PC-3 (cell line): ENCODE results near the gene MGAT4A. TPM values are rescaled to one million over a fixed set of nuclear protein-coding genes. Genes with fewer than 3 reads are reported as not detected.

Source experiments
- ATAC-seq: fragments of 200-7000 bp; cut with Tn5 transposase; 2 replicates; pipeline ENCODE4 v1.9.1; 2020; ENCODE audit warnings: mild to moderate bottlenecking, moderate library complexity
- BruUV-seq: library from RNA; stranded (reverse); fragments of 400-500 nt; replicated peaks from 2 replicates; lab custom pipeline; 2021; lab: Mats Ljungman, UMichigan
- CTCF ChIA-PET: fragments of 300-600 bp; sonication (Branson Sonifier 250); formaldehyde crosslinking; loops from one replicate; lab custom pipeline; 2022; ENCODE audit warnings: antibody characterized with exemption; lab: Charles Lee
- POLR2A ChIA-PET: fragments of 300-600 bp; sonication (Branson Sonifier 250); formaldehyde crosslinking; loops from one replicate; lab custom pipeline; 2022; ENCODE audit warnings: antibody characterized with exemption; ENCODE audit not compliant: unreplicated experiment; lab: Charles Lee
- DNase-seq: peaks from one replicate; pipeline ENCODE4 v3.0.0-alpha.2; 2015
- H2AFZ ChIP-seq: fragments of 300-600 bp; sonication (generic); 2 replicates; pipeline ENCODE4 v1.6.0; 2016; ENCODE audit warnings: antibody characterized with exemption, low read length
- H3F3A ChIP-seq: fragments of 300-600 bp; sonication (generic); one replicate; pipeline ENCODE4 v1.6.0; 2017; ENCODE audit warnings: antibody characterized with exemption, low read length, control low read depth, mild to moderate bottlenecking; ENCODE audit not compliant: unreplicated experiment
- H3K27ac ChIP-seq: fragments of 300-600 bp; sonication (generic); 2 replicates; pipeline ENCODE4 v1.5.1; 2016; ENCODE audit warnings: mild to moderate bottlenecking, low read length
- H3K27me3 ChIP-seq: fragments of 300-600 bp; sonication (generic); 2 replicates; pipeline ENCODE4 v1.6.1; 2016; ENCODE audit warnings: low read length, mixed read lengths
- H3K36me3 ChIP-seq: fragments of 300-600 bp; sonication (generic); 2 replicates; pipeline ENCODE4 v1.6.1; 2016; ENCODE audit warnings: low read depth, mixed run types, low read length, mixed read lengths
- H3K4me1 ChIP-seq: fragments of 300-600 bp; sonication (generic); 2 replicates; pipeline ENCODE4 v1.5.1; 2016; ENCODE audit warnings: low read length; ENCODE audit not compliant: insufficient read depth
- H3K4me2 ChIP-seq: fragments of 300-600 bp; sonication (generic); 2 replicates; pipeline ENCODE4 v1.6.0; 2016; ENCODE audit warnings: low read length
- H3K4me3 ChIP-seq: fragments of 300-600 bp; sonication (generic); 2 replicates; pipeline ENCODE4 v1.5.1; 2016; ENCODE audit warnings: mild to moderate bottlenecking, low read length, mixed read lengths
- H3K79me2 ChIP-seq: fragments of 300-600 bp; sonication (generic); 2 replicates; pipeline ENCODE4 v1.6.1; 2017; ENCODE audit warnings: low read length, mixed read lengths
- H3K9ac ChIP-seq: fragments of 300-600 bp; sonication (generic); 2 replicates; pipeline ENCODE4 v1.6.0; 2016; ENCODE audit warnings: mild to moderate bottlenecking, low read length
- H3K9me2 ChIP-seq: fragments of 300-600 bp; sonication (generic); replicated peaks from 2 replicates; pipeline ENCODE4 v1.6.1; 2016; ENCODE audit warnings: mixed run types, low read length, mixed read lengths
- H3K9me3 ChIP-seq: fragments of 300-600 bp; sonication (generic); 2 replicates; pipeline ENCODE4 v1.6.1; 2016; ENCODE audit warnings: low read length, mixed read lengths
- H4K20me1 ChIP-seq: fragments of 300-600 bp; sonication (generic); 2 replicates; pipeline ENCODE4 v1.6.1; 2016; ENCODE audit warnings: low read length, mixed read lengths
- CTCF ChIP-seq: fragments of 300-600 bp; sonication (generic); conservative IDR thresholded peaks from 2 replicates; pipeline ENCODE4 v1.5.1; 2017; ENCODE audit warnings: antibody characterized with exemption, low read depth, mild to moderate bottlenecking, low read length
- EZH2 ChIP-seq: fragments of 300-600 bp; sonication (generic); IDR thresholded peaks from one replicate; pipeline ENCODE4 v1.6.1; 2017; ENCODE audit warnings: antibody characterized with exemption, mild to moderate bottlenecking, low read length; ENCODE audit not compliant: unreplicated experiment
- EZH2phosphoT487 ChIP-seq: fragments of 300-600 bp; sonication (generic); IDR thresholded peaks from 2 replicates; pipeline ENCODE4 v1.6.1; 2018; ENCODE audit warnings: mild to moderate bottlenecking, antibody characterized with exemption, low read length, borderline replicate concordance
- intact Hi-C: fragments of 100-400 bp; cut with micrococcal nuclease; formaldehyde crosslinking; loops from 2 replicates; pipeline ENCODE4 v1.9.0; 2023
- total RNA-seq: library from RNA; depleted of rRNA; stranded (reverse); fragments of >200 nt; gene quantifications from 2 replicates; pipeline ENCODE4 v1.2.3, GENCODE V29; 2014

The MGAT4A gene
- total RNA-seq, 1 experiment from 2014 or later, result 6.1 TPM

DNA sequence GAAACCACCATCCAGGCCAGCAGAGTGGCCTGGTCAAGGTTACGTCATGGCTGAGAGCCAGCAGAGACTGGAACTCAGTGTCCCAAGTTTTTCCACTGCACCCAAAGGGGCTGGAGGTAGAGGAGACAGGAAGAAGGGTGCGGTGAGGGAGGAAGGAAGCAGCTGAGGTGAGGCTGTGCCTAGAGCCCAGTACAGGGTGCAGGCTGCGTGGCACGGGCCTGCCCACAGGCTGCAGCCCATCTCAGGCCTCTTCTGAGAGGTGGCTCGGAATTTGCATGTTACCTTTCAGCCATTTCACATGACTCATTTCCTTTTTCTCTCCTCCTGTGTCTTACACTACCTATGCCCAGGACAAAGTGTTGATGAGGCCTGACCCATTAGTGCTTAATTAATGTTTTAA, 13.7 kb upstream of the MGAT4A start:
- H3K9me2 ChIP-seq, result no peaks in the 10 kb centered on the region
- H3K9ac ChIP-seq, result no peak overlapping the region
- H3K27me3 ChIP-seq, result no peaks in the 10 kb centered on the region
- BruUV-seq, result no TSS peak
- H3K36me3 ChIP-seq, result no peaks in the 10 kb centered on the region
- ChIA-PET CTCF (no interaction called here), POLR2A (no interaction called here)
- no peak overlapping the region for H2AFZ ChIP-seq
- H3K4me2 ChIP-seq, result no peak overlapping the region
- no peak for TF ChIP-seq EZH2
- TF ChIP-seq CTCF, result no peak
- TF ChIP-seq EZH2phosphoT487, result no peak
- H3K27ac ChIP-seq, result no peak overlapping the region
- no peaks in the 10 kb centered on the region for H4K20me1 ChIP-seq
- peaks cover 5% of the 10 kb centered on the region; the same call in 1 of the 2 replicates for H3K4me1 ChIP-seq
- H3K79me2 ChIP-seq, result no peaks in the 10 kb centered on the region
- DNase-seq, result no peak
- no peak for ATAC-seq
- no peaks in the 10 kb centered on the region for H3K9me3 ChIP-seq
- no peaks in the 10 kb centered on the region for H3F3A ChIP-seq
- H3K4me3 ChIP-seq, result no peak overlapping the region
- intact Hi-C loops, result no loop called here

DNA sequence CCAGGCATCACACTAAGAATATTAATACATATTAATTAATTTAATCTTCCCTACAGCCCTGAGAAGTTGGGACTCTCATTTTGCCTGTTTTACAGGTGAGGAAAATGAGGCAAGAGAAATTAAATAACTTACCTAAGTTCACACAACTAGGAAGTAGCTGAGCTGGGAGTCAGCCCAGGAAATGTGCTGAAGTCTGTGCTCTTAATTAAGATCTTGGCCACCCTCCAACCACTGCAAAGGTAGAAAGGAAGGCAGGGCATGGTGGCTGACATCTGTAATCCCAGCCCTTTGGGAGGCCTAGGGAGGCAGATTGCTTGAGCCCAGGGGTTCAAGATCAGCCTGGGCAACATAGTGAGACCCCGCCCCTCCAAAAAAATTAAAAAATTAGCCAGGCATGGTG, 12.9 kb upstream of the MGAT4A start:
- Histone ChIP-seq H3K9ac (no peak overlapping the region), H3K9me3 (no peaks in the 10 kb centered on the region), H3K4me1 (peaks cover 5% of the 10 kb centered on the region; the same call in 1 of the 2 replicates), H3K36me3 (no peaks in the 10 kb centered on the region), H3K9me2 (no peaks in the 10 kb centered on the region), H3F3A (no peaks in the 10 kb centered on the region), H3K27ac (no peak overlapping the region), H3K4me2 (no peak overlapping the region), H3K4me3 (no peak overlapping the region), H3K27me3 (no peaks in the 10 kb centered on the region), H4K20me1 (no peaks in the 10 kb centered on the region), H2AFZ (no peak overlapping the region), H3K79me2 (no peaks in the 10 kb centered on the region)
- CTCF ChIA-PET, result no interaction called here
- intact Hi-C loops, result no loop called here
- no peak for ATAC-seq
- BruUV-seq, result no TSS peak
- TF ChIP-seq EZH2 (no peak), CTCF (no peak), EZH2phosphoT487 (no peak)
- DNase-seq, result no peak
- POLR2A ChIA-PET, result no interaction called here

DNA sequence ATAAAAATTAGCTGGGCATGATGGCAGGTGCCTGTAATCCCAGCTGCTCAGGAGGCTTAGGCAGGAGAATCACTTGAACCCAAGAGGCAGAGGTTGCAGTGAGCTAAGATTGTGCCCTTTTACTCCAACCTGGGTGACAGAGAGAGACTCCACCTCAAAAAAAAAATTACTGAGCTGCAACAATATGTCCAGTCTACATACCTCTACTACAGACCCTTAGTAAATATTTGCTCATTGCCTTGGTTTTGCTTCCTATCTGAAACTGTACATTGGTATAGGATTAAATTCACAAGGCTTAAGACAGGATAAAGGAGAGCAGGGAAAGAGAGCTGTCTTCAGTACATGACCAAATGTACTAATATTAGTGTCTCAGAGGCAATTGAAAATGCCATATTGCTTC, 8.1 kb upstream of the MGAT4A start:
- H3K27me3 ChIP-seq, result no peaks in the 10 kb centered on the region
- no peak overlapping the region for H3K9ac ChIP-seq
- CTCF ChIA-PET, result no interaction called here
- H3K9me3 ChIP-seq, result no peaks in the 10 kb centered on the region
- no TSS peak for BruUV-seq
- H2AFZ ChIP-seq, result no peak overlapping the region
- TF ChIP-seq CTCF (no peak), EZH2 (no peak), EZH2phosphoT487 (no peak)
- H3K4me3 ChIP-seq, result no peak overlapping the region
- peaks cover 34% of the 10 kb centered on the region for H3K4me1 ChIP-seq
- POLR2A ChIA-PET, result no interaction called here
- no peak for ATAC-seq
- no peaks in the 10 kb centered on the region for H3K79me2 ChIP-seq
- intact Hi-C loops, result no loop called here
- H3K9me2 ChIP-seq, result no peaks in the 10 kb centered on the region
- no peaks in the 10 kb centered on the region for H3K36me3 ChIP-seq
- H4K20me1 ChIP-seq, result no peaks in the 10 kb centered on the region
- no peak for DNase-seq
- no peak overlapping the region for H3K4me2 ChIP-seq
- H3K27ac ChIP-seq, result no peak overlapping the region
- H3F3A ChIP-seq, result no peaks in the 10 kb centered on the region
